BE2C (cell line): ENCODE measurements around the gene INSYN2B.

Experiments
- DNase-seq: peaks from one replicate; pipeline ENCODE4 v3.0.0-alpha.2; 2020
- H3K27me3 ChIP-seq: fragments of 250-450 bp; sonication (Bioruptor Pico); 2 replicates; pipeline ENCODE4 v1.5.1; 2020; ENCODE audit warnings: mild to moderate bottlenecking
- H3K36me3 ChIP-seq: fragments of 250-450 bp; sonication (Bioruptor Pico); 2 replicates; pipeline ENCODE4 v1.5.1; 2020; ENCODE audit warnings: mild to moderate bottlenecking
- H3K4me1 ChIP-seq: fragments of 250-450 bp; sonication (Bioruptor Pico); 2 replicates; pipeline ENCODE4 v1.5.1; 2020
- H3K4me3 ChIP-seq: 2 replicates; pipeline ENCODE4 v1.5.1; 2011; ENCODE audit warnings: low read depth, low read length
- H3K9me3 ChIP-seq: fragments of 250-450 bp; sonication (Bioruptor Pico); 2 replicates; pipeline ENCODE4 v1.5.1; 2020
- CTCF ChIP-seq: IDR thresholded peaks from 2 replicates; pipeline ENCODE4 v1.5.1; 2012; ENCODE audit warnings: mild to moderate bottlenecking, low read depth, low read length

The INSYN2B gene

GRCh38 chr5:169874621-169875020 is 105.7 kb downstream of the INSYN2B start:
- H3K36me3 ChIP-seq: no peaks in the 10 kb centered on the region

GRCh38 chr5:169873642-169874041 is 106.7 kb downstream of the INSYN2B start:
- DNase-seq: no peak
- H3K36me3 ChIP-seq: no peaks in the 10 kb centered on the region
- TF ChIP-seq CTCF: no peak

More at GRCh38 chr5:169874621-169875020, 105.7 kb downstream of the INSYN2B start:
- Histone ChIP-seq H3K4me3 (no peak overlapping the region), H3K27me3 (no peaks in the 10 kb centered on the region), H3K4me1 (no peaks in the 10 kb centered on the region), H3K9me3 (no peaks in the 10 kb centered on the region; the same call in 1 of the 2 replicates)
- no peak for DNase-seq
- TF ChIP-seq CTCF: no peak

GRCh38 chr5:169871826-169872490 is 108.3 kb downstream of the INSYN2B start:
- no peak for TF ChIP-seq CTCF
- H3K4me3 ChIP-seq: no peak overlapping the region
- DNase-seq: no peak
- no peaks in the 10 kb centered on the region for H3K4me1 ChIP-seq
- no peaks in the 10 kb centered on the region for H3K27me3 ChIP-seq
- H3K36me3 ChIP-seq: no peaks in the 10 kb centered on the region
- no peaks in the 10 kb centered on the region; the same call in 1 of the 2 replicates for H3K9me3 ChIP-seq

More at GRCh38 chr5:169873642-169874041, 106.7 kb downstream of the INSYN2B start:
- no peak overlapping the region for H3K4me3 ChIP-seq
- H3K27me3 ChIP-seq: no peaks in the 10 kb centered on the region
- H3K4me1 ChIP-seq: no peaks in the 10 kb centered on the region
- no peaks in the 10 kb centered on the region; the same call in 1 of the 2 replicates for H3K9me3 ChIP-seq

- no peaks in the 10 kb centered on the region; the same call in 1 of the 2 replicates for H3K9me3 ChIP-seq
- H3K4me3 ChIP-seq: no peak overlapping the region
- no peaks in the 10 kb centered on the region for H3K4me1 ChIP-seq
- no peak for TF ChIP-seq CTCF
- H3K36me3 ChIP-seq: no peaks in the 10 kb centered on the region
- H3K27me3 ChIP-seq: no peaks in the 10 kb centered on the region
- DNase-seq: no peak
Observed at GRCh38 chr5:169870211-169870610, 110.1 kb downstream of the INSYN2B start.

- no peak overlapping the region for H3K4me3 ChIP-seq
- TF ChIP-seq CTCF: no peak
- H3K27me3 ChIP-seq: no peaks in the 10 kb centered on the region
- DNase-seq: no peak
- no peaks in the 10 kb centered on the region; the same call in 1 of the 2 replicates for H3K9me3 ChIP-seq
- H3K4me1 ChIP-seq: no peaks in the 10 kb centered on the region
- H3K36me3 ChIP-seq: no peaks in the 10 kb centered on the region
Observed at GRCh38 chr5:169869066-169869465, 111.2 kb downstream of the INSYN2B start.

GRCh38 chr5:169867347-169867746 is 112.9 kb downstream of the INSYN2B start:
- H3K27me3 ChIP-seq: no peaks in the 10 kb centered on the region
- no peak for TF ChIP-seq CTCF
- no peak overlapping the region for H3K4me3 ChIP-seq
- no peaks in the 10 kb centered on the region for H3K36me3 ChIP-seq
- H3K4me1 ChIP-seq: 0 out of 2 replicates have a peak, but pooled peaks cover 7% of the 10 kb centered on the region
- no peaks in the 10 kb centered on the region; the same call in 1 of the 2 replicates for H3K9me3 ChIP-seq
- DNase-seq: no peak
